Skeletal muscle tissue (tissue), 4 donors: ENCODE measurements around the gene LDB3. TPM values are rescaled to one million over a fixed set of nuclear protein-coding genes. Genes with fewer than 3 reads are reported as not detected.
A peak's percentile ranks its signal among the peaks of the same experiment; 100 is the strongest.

Experiments used
- H3K27ac ChIP-seq: one replicate; pipeline ENCODE4 v1.7.0; 2013; ENCODE audit warnings: mild to moderate bottlenecking, low read depth, low read length, inconsistent platforms
- H3K27me3 ChIP-seq, 3 donors: one replicate each; pipeline ENCODE4 v1.7.0; 2013; ENCODE audit warnings: low read length in 3 of 3; ENCODE audit not compliant: control insufficient read depth in 3 of 3, insufficient read depth in 3 of 3
- H3K36me3 ChIP-seq, 3 donors: one replicate each; pipeline ENCODE4 v1.7.0; 2013; ENCODE audit warnings: low read length in 3 of 3; ENCODE audit not compliant: control insufficient read depth in 3 of 3, insufficient read depth in 3 of 3
- H3K4me1 ChIP-seq, 3 donors: one replicate each; pipeline ENCODE4 v1.7.0; 2013; ENCODE audit warnings: low read length in 3 of 3, mild to moderate bottlenecking in 3 of 3; ENCODE audit not compliant: control insufficient read depth in 3 of 3, insufficient read depth in 3 of 3
- H3K4me3 ChIP-seq, 3 donors: one replicate each; pipeline ENCODE4 v1.7.0; 2013; ENCODE audit warnings: low read length in 3 of 3
- H3K9ac ChIP-seq, 3 donors: one replicate each; pipeline ENCODE4 v1.7.0; 2013; ENCODE audit warnings: low read length in 3 of 3, mild to moderate bottlenecking in 3 of 3, moderate library complexity in 2 of 3, low read depth in 1 of 3
- H3K9me3 ChIP-seq, 3 donors: one replicate each; pipeline ENCODE4 v1.7.0; 2013; ENCODE audit warnings: low read length in 3 of 3; ENCODE audit not compliant: control insufficient read depth in 3 of 3
- total RNA-seq: library from RNA; depleted of rRNA; stranded (reverse); fragments of >200 nt; gene quantifications from one replicate; pipeline ENCODE4 v1.2.3, GENCODE V29; 2014
- donor health status: Osteomylitis.

Gene LDB3
- total RNA-seq, result 87.7 TPM

DNA sequence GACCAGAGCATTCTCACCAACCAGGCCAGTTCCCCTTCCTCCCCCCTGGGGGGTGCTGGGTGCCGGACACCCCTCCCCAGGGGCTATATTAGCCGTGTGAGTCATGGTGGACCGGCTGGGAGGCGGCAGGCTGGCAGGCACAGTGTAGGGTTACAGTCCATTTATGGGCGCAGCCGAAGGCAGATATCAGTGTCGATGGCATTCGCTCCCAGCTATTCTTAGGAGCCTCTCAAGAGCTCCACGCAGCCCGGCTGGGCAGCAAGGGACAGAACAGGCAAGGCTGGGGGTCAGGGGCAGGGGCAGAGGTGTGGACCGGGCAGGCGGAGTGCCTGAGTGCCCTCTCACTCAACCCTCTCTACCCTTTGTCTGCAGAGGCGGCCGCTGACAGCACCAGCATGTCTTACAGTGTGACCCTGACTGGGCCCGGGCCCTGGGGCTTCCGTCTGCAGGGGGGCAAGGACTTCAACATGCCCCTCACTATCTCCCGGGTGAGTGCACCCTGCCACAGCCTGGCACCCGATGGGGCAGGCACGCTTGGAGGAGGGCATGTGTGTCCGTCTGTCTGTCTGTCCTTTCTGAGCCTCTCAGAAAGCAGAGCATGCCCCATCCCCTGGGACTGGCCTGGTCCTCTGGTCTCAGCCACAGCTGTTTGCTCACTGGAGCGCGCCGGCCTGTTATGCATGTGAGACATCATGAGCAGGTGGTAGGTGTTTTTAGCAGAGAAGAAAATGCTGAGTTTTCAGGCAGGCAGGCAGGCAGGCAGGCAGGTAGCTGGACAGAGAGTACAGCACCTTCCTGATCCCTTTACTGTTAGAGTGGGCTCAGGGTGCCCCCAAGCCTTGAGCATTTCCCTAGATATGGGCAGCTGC is at the start of gene LDB3:
Gene LDB3, plus strand, starts transcription at position 215 of the 869 bp plus-strand sequence. Its CDS starts 181 bp downstream, at position 396.
- Histone ChIP-seq H3K4me3 (peak within 1 kb of the TSS; percentile 92 to 98 (median 96)), H3K36me3 (peaks cover 3 to 41% (median 15%) of the 10 kb centered on the region in 3 donors), H3K27me3 (peaks cover 0 to 3% (median 0%) of the 10 kb centered on the region in 3 donors), H3K27ac (peak within 1 kb of the TSS; percentile 100), H3K4me1 (peaks cover 71 to 87% (median 80%) of the 10 kb centered on the region in 3 donors), H3K9ac (peak within 1 kb of the TSS; percentile 96 to 100 (median 99)), H3K9me3 (no peaks in the 10 kb centered on the region)

DNA sequence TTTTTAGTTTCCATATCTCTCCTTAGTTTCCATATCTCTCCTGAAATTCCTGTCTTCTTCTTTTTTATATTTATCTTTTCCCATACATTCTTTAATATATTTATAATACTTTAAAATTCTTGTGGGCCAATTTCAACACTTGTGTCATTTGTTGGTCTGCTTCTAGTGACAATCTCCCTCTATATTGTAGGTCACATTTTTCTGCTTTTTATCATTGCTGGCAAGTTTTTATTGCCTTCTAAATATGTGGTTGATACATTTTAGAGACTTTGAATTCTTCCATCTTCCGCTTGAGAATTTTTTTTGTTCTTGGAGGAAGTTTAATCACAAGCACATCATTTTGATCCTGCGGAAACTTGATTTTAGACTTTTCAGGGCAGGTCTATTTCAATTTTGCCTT is 40.0 kb upstream of the LDB3 start:
- Histone ChIP-seq H3K4me1 (peaks cover 5 to 13% (median 9%) of the 10 kb centered on the region in 3 donors), H3K27ac (no peak overlapping the region), H3K36me3 (no peaks in the 10 kb centered on the region), H3K9ac (no peak overlapping the region), H3K4me3 (no peak overlapping the region), H3K9me3 (no peaks in the 10 kb centered on the region), H3K27me3 (no peaks in the 10 kb centered on the region)

GRCh38 chr10:86630079-86630478 is 38.2 kb upstream of the LDB3 start:
- Histone ChIP-seq H3K9ac (no peak overlapping the region), H3K9me3 (no peaks in the 10 kb centered on the region), H3K27me3 (no peaks in the 10 kb centered on the region), H3K4me3 (no peak overlapping the region), H3K4me1 (peaks cover 5 to 13% (median 9%) of the 10 kb centered on the region in 3 donors), H3K36me3 (no peaks in the 10 kb centered on the region), H3K27ac (no peak overlapping the region)

DNA sequence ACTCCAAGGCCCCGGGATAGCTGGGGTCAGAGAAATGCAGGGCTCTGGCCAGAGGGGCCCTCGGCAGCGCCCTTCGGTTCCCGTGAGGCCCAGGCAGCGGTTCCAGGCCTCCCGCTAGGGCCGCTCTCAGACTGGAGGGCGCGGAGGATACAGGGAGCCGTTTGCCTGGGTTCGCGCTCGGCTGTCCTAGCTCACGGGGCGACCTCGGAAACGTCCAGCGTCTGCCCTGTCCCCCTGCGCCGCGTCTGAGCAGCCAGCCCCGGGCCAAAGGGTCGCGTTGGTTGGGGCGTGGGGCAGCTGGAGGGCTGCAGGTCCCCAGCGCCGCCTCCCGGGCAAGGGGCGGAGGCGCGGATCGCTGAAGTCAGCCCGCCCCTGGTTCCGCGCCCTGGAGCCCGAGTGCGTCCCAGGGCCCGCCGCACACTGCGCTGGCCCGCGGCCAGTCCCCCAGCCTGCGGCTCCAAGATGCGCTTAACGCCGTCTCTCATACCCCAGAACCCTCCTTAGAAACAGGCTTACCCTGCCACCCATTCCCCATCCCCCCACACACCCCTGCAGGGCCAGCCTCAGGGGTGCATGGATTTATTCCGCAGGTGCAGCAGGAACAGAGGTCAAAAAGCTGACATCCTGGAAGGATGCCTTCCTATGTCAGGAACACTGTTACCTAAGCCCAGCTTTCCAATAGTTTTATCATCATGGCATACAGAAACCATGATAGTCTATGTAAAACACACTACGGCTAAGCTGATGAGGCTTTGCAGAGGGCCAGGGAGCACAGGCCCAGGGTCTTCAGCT is 36.1 kb upstream of the LDB3 start:
- Histone ChIP-seq H3K27ac (no peak overlapping the region), H3K36me3 (no peaks in the 10 kb centered on the region), H3K27me3 (no peaks in the 10 kb centered on the region), H3K9ac (peak overlapping the region; percentile 58 to 81 (median 68)), H3K4me1 (peaks cover 5 to 13% (median 9%) of the 10 kb centered on the region in 3 donors), H3K9me3 (no peaks in the 10 kb centered on the region), H3K4me3 (peak overlapping the region; percentile 46 to 75 (median 66))

DNA sequence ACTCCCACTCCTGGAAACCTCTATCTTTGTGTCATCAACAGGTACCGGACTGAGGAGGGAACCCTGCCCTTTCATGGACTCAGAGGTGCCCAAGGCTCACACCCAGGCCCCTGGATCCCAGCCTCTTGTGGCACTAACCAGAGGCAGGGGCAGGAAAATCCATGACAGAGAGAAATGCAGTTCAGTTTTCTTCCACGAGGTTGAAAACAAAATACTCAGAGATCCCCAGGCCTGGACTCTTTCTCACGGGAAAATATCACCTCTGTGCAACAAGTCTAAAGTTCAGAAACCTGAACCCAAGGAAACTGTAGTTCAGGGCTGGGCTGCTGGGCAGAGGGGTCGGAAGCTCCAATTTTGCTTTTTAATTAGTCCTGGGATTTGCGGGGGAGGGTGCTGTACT is 35.4 kb upstream of the LDB3 start:
- Histone ChIP-seq H3K36me3 (no peaks in the 10 kb centered on the region), H3K4me1 (peaks cover 5 to 13% (median 9%) of the 10 kb centered on the region in 3 donors), H3K4me3 (no peak overlapping the region), H3K9ac (no peak overlapping the region), H3K9me3 (no peaks in the 10 kb centered on the region), H3K27me3 (no peaks in the 10 kb centered on the region), H3K27ac (no peak overlapping the region)

- peaks cover under 1 to 10% (median 4%) of the 10 kb centered on the region in 3 donors for H3K4me1 ChIP-seq
- no peaks in the 10 kb centered on the region for H3K36me3 ChIP-seq
- H3K9ac ChIP-seq, result no peak overlapping the region
- no peak overlapping the region for H3K4me3 ChIP-seq
- no peaks in the 10 kb centered on the region for H3K27me3 ChIP-seq
- H3K27ac ChIP-seq, result no peak overlapping the region
- H3K9me3 ChIP-seq, result no peaks in the 10 kb centered on the region
Measured at GRCh38 chr10:86635402-86635801, 32.9 kb upstream of the LDB3 start.

GRCh38 chr10:86636311-86636710 is 32.0 kb upstream of the LDB3 start:
- peaks cover 0 to 9% (median 3%) of the 10 kb centered on the region in 3 donors for H3K4me1 ChIP-seq
- no peak overlapping the region for H3K9ac ChIP-seq
- no peak overlapping the region for H3K4me3 ChIP-seq
- H3K9me3 ChIP-seq, result no peaks in the 10 kb centered on the region
- H3K27ac ChIP-seq, result no peak overlapping the region
- no peaks in the 10 kb centered on the region for H3K27me3 ChIP-seq
- no peaks in the 10 kb centered on the region for H3K36me3 ChIP-seq

- H3K4me1 ChIP-seq, result peaks cover 13 to 18% (median 14%) of the 10 kb centered on the region in 3 donors
- H3K9ac ChIP-seq, result no peak overlapping the region
- no peaks in the 10 kb centered on the region for H3K36me3 ChIP-seq
- H3K9me3 ChIP-seq, result no peaks in the 10 kb centered on the region
- no peaks in the 10 kb centered on the region for H3K27me3 ChIP-seq
- no peak overlapping the region for H3K4me3 ChIP-seq
- H3K27ac ChIP-seq, result no peak overlapping the region
Measured at GRCh38 chr10:86642021-86642420, 26.3 kb upstream of the LDB3 start.

DNA sequence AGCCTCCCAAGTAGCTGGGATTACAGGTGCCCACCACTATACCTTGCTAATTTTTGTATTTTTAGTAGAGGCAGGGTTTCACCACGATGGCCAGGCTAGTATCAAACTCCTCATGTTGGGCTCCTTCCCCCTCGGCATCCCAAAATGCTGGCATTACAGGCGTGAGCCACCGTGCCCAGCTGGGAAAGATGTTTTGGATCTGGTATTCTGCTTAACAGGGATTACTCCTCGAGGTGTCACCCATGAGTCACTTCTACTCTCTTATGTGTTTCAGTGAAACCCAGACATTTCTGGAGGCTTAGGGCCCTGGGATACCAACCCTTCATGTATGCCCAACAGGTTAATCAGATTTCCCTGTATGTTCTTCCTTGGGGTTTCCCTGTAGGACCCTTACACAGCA is 25.8 kb upstream of the LDB3 start:
- no peaks in the 10 kb centered on the region for H3K9me3 ChIP-seq
- H3K9ac ChIP-seq, result peak overlapping the region in 1 of 3 donors; percentile 55
- H3K4me3 ChIP-seq, result no peak overlapping the region
- H3K4me1 ChIP-seq, result peaks cover 13 to 18% (median 14%) of the 10 kb centered on the region in 3 donors
- H3K27ac ChIP-seq, result peak overlapping the region; percentile 34
- no peaks in the 10 kb centered on the region for H3K27me3 ChIP-seq
- no peaks in the 10 kb centered on the region for H3K36me3 ChIP-seq
